ENCODE data around the gene AGER. TPM values are rescaled to one million over a fixed set of nuclear protein-coding genes. Genes with fewer than 3 reads are reported as not detected.

AGER gene
- 10 to 100 TPM in 2 of 4 donors, 1 to 10 TPM in 2; 3.0 to 12.1 (median 9.2) TPM for polyA plus RNA-seq
- long read RNA-seq, donor 1, partial matches to known transcripts, result 0 of 2 reads
- long read RNA-seq, donor 1, other reads (novel, unspliced or antisense), result 0 of 2 reads
- long read RNA-seq, donor 2, result 0 reads
- long read RNA-seq, donor 3, partial matches to known transcripts, result 0 of 3 reads
- long read RNA-seq, donor 3, other reads (novel, unspliced or antisense), result 0 of 3 reads
- long read RNA-seq, donor 4, result 0 reads
- long read RNA-seq, donor 5, partial matches to known transcripts, result 0 of 1 reads
- long read RNA-seq, donor 5, other reads (novel, unspliced or antisense), result 0 of 1 reads
- long read RNA-seq, donor 6, partial matches to known transcripts, result 0 of 2 reads
- long read RNA-seq, donor 6, other reads (novel, unspliced or antisense), result 0 of 2 reads
- long read RNA-seq, donor 7, result 0 reads
- long read RNA-seq, donor 8, result 0 reads
- long read RNA-seq, donor 9, result 0 reads
- long read RNA-seq, donor 10, partial matches to known transcripts, result 0 of 2 reads
- long read RNA-seq, donor 10, other reads (novel, unspliced or antisense), result 0 of 2 reads

GRCh38 chr6:32184084-32184640 is at the start of gene AGER:
TSS of gene AGER (minus strand) at chr6:32184253. CDS start at chr6:32184222, 31 bp downstream.
- Histone ChIP-seq H3K4me1 (ENCODE audit: control insufficient read depth in 3 of 3, insufficient read depth in 2 of 3, low read depth in 1 of 3, low read length in 2 of 3) (peaks cover 3 to 34% (median 11%) of the 10 kb centered on the region in 3 donors), H3K27ac (ENCODE audit: low read depth in 1 of 3, low read length in 2 of 3) (peak within 1 kb of the TSS in 1 of 3 donors; percentile 39), H3K27me3 (ENCODE audit: control insufficient read depth in 3 of 3, insufficient read depth in 3 of 3, low read length in 3 of 3) (no peaks in the 10 kb centered on the region), H3K36me3 (ENCODE audit: control insufficient read depth in 3 of 3, insufficient read depth in 2 of 3, low read depth in 1 of 3, low read length in 3 of 3) (peaks cover 6 to 78% (median 9%) of the 10 kb centered on the region in 3 donors), H3K4me3 (ENCODE audit: low read depth in 1 of 3, low read length in 3 of 3) (no peak within 1 kb of the TSS), H3K9me3 (ENCODE audit: control insufficient read depth in 2 of 2, insufficient read depth in 1 of 2, low read depth in 1 of 2, low read length in 1 of 2) (no peaks in the 10 kb centered on the region)
- DNase-seq (no peak), FAIRE-seq (no peak)
- 71 to 81% (median 78%) methylated on average over 6 of the region's 6 CpGs for WGBS, 3 donors

- FAIRE-seq (no peak), DNase-seq (no peak)
- Histone ChIP-seq H3K27me3 (ENCODE audit: control insufficient read depth in 3 of 3, insufficient read depth in 3 of 3, low read length in 3 of 3) (no peaks in the 10 kb centered on the region), H3K4me1 (ENCODE audit: control insufficient read depth in 3 of 3, insufficient read depth in 2 of 3, low read depth in 1 of 3, low read length in 2 of 3) (no peaks in the 10 kb centered on the region), H3K27ac (ENCODE audit: low read depth in 1 of 3, low read length in 2 of 3) (no peak overlapping the region), H3K36me3 (ENCODE audit: control insufficient read depth in 3 of 3, insufficient read depth in 2 of 3, low read depth in 1 of 3, low read length in 3 of 3) (no peaks in the 10 kb centered on the region), H3K4me3 (ENCODE audit: low read depth in 1 of 3, low read length in 3 of 3) (no peak overlapping the region), H3K9me3 (ENCODE audit: control insufficient read depth in 2 of 2, insufficient read depth in 1 of 2, low read depth in 1 of 2, low read length in 1 of 2) (no peaks in the 10 kb centered on the region)
- WGBS, 3 donors, result 87 to 90% (median 87%) methylated on average over 7 of the region's 7 CpGs
These were observed 42.4 kb upstream of the AGER start for GRCh38 chr6:32226434-32226833.

GRCh38 chr6:32224696-32225095 is 40.6 kb upstream of the AGER start:
- Histone ChIP-seq H3K4me3 (ENCODE audit: low read depth in 1 of 3, low read length in 3 of 3) (no peak overlapping the region), H3K36me3 (ENCODE audit: control insufficient read depth in 3 of 3, insufficient read depth in 2 of 3, low read depth in 1 of 3, low read length in 3 of 3) (no peaks in the 10 kb centered on the region), H3K9me3 (ENCODE audit: control insufficient read depth in 2 of 2, insufficient read depth in 1 of 2, low read depth in 1 of 2, low read length in 1 of 2) (no peaks in the 10 kb centered on the region), H3K4me1 (ENCODE audit: control insufficient read depth in 3 of 3, insufficient read depth in 2 of 3, low read depth in 1 of 3, low read length in 2 of 3) (no peaks in the 10 kb centered on the region), H3K27ac (ENCODE audit: low read depth in 1 of 3, low read length in 2 of 3) (no peak overlapping the region), H3K27me3 (ENCODE audit: control insufficient read depth in 3 of 3, insufficient read depth in 3 of 3, low read length in 3 of 3) (no peaks in the 10 kb centered on the region)
- WGBS, 3 donors, result 73 to 85% (median 75%) methylated on average over 2 of the region's 2 CpGs
- DNase-seq (no peak), FAIRE-seq (no peak)

- H3K4me3 ChIP-seq (ENCODE audit: low read depth in 1 of 3, low read length in 3 of 3), result no peak within 1 kb of the TSS
- no peaks in the 10 kb centered on the region for H3K36me3 ChIP-seq (ENCODE audit: control insufficient read depth in 3 of 3, insufficient read depth in 2 of 3, low read depth in 1 of 3, low read length in 3 of 3)
- WGBS, 3 donors, result 54 to 72% (median 69%) methylated on average over 20 of the region's 20 CpGs
- H3K27ac ChIP-seq (ENCODE audit: low read depth in 1 of 3, low read length in 2 of 3), result peak within 1 kb of the TSS in 1 of 3 donors; percentile 39
- FAIRE-seq, result no peak
- H3K4me1 ChIP-seq (ENCODE audit: control insufficient read depth in 3 of 3, insufficient read depth in 2 of 3, low read depth in 1 of 3, low read length in 2 of 3), result no peaks in the 10 kb centered on the region
- H3K27me3 ChIP-seq (ENCODE audit: control insufficient read depth in 3 of 3, insufficient read depth in 3 of 3, low read length in 3 of 3), result peaks cover 0 to 1% (median 0%) of the 10 kb centered on the region in 3 donors
- DNase-seq, result no peak
- no peaks in the 10 kb centered on the region for H3K9me3 ChIP-seq (ENCODE audit: control insufficient read depth in 2 of 2, insufficient read depth in 1 of 2, low read depth in 1 of 2, low read length in 1 of 2)
These were observed 39.5 kb upstream of the AGER start, which contains the start of gene NOTCH4 for GRCh38 chr6:32223258-32224235. TSS of gene NOTCH4 (minus strand) at chr6:32224067. CDS start at chr6:32223928, 139 bp downstream.

GRCh38 chr6:32222333-32223230 is 38.5 kb upstream of the AGER start:
- no peaks in the 10 kb centered on the region for H3K4me1 ChIP-seq (ENCODE audit: control insufficient read depth in 3 of 3, insufficient read depth in 2 of 3, low read depth in 1 of 3, low read length in 2 of 3)
- no peaks in the 10 kb centered on the region for H3K9me3 ChIP-seq (ENCODE audit: control insufficient read depth in 2 of 2, insufficient read depth in 1 of 2, low read depth in 1 of 2, low read length in 1 of 2)
- DNase-seq, result no peak
- WGBS, 3 donors, result 80 to 88% (median 88%) methylated on average over 7 to 8 of the region's 8 CpGs
- no peak overlapping the region for H3K27ac ChIP-seq (ENCODE audit: low read depth in 1 of 3, low read length in 2 of 3)
- H3K36me3 ChIP-seq (ENCODE audit: control insufficient read depth in 3 of 3, insufficient read depth in 2 of 3, low read depth in 1 of 3, low read length in 3 of 3), result no peaks in the 10 kb centered on the region
- H3K27me3 ChIP-seq (ENCODE audit: control insufficient read depth in 3 of 3, insufficient read depth in 3 of 3, low read length in 3 of 3), result peaks cover 0 to 2% (median 0%) of the 10 kb centered on the region in 3 donors
- no peak for FAIRE-seq
- H3K4me3 ChIP-seq (ENCODE audit: low read depth in 1 of 3, low read length in 3 of 3), result no peak overlapping the region

- no peak overlapping the region for H3K27ac ChIP-seq (ENCODE audit: low read depth in 1 of 3, low read length in 2 of 3)
- no peak for FAIRE-seq
- no peaks in the 10 kb centered on the region for H3K9me3 ChIP-seq (ENCODE audit: control insufficient read depth in 2 of 2, insufficient read depth in 1 of 2, low read depth in 1 of 2, low read length in 1 of 2)
- H3K4me1 ChIP-seq (ENCODE audit: control insufficient read depth in 3 of 3, insufficient read depth in 2 of 3, low read depth in 1 of 3, low read length in 2 of 3), result no peaks in the 10 kb centered on the region
- H3K4me3 ChIP-seq (ENCODE audit: low read depth in 1 of 3, low read length in 3 of 3), result no peak overlapping the region
- WGBS, 3 donors, result 73 to 80% (median 75%) methylated on average over 3 to 4 of the region's 4 CpGs
- H3K36me3 ChIP-seq (ENCODE audit: control insufficient read depth in 3 of 3, insufficient read depth in 2 of 3, low read depth in 1 of 3, low read length in 3 of 3), result no peaks in the 10 kb centered on the region
- DNase-seq, result no peak
- peaks cover 0 to 2% (median 0%) of the 10 kb centered on the region in 3 donors for H3K27me3 ChIP-seq (ENCODE audit: control insufficient read depth in 3 of 3, insufficient read depth in 3 of 3, low read length in 3 of 3)
These were observed 36.0 kb upstream of the AGER start for GRCh38 chr6:32220021-32220420.

GRCh38 chr6:32218167-32218566 is 34.1 kb upstream of the AGER start:
- H3K36me3 ChIP-seq (ENCODE audit: control insufficient read depth in 3 of 3, insufficient read depth in 2 of 3, low read depth in 1 of 3, low read length in 3 of 3), result no peaks in the 10 kb centered on the region
- no peaks in the 10 kb centered on the region for H3K4me1 ChIP-seq (ENCODE audit: control insufficient read depth in 3 of 3, insufficient read depth in 2 of 3, low read depth in 1 of 3, low read length in 2 of 3)
- no peaks in the 10 kb centered on the region for H3K9me3 ChIP-seq (ENCODE audit: control insufficient read depth in 2 of 2, insufficient read depth in 1 of 2, low read depth in 1 of 2, low read length in 1 of 2)
- no peak overlapping the region for H3K4me3 ChIP-seq (ENCODE audit: low read depth in 1 of 3, low read length in 3 of 3)
- FAIRE-seq, result no peak
- 74 to 80% (median 77%) methylated on average over 7 of the region's 7 CpGs for WGBS, 3 donors
- no peak for DNase-seq
- H3K27me3 ChIP-seq (ENCODE audit: control insufficient read depth in 3 of 3, insufficient read depth in 3 of 3, low read length in 3 of 3), result peaks cover 0 to 2% (median 0%) of the 10 kb centered on the region in 3 donors
- no peak overlapping the region for H3K27ac ChIP-seq (ENCODE audit: low read depth in 1 of 3, low read length in 2 of 3)

Measured in small intestine (tissue), 16 donors.